NB4 (cell line): Measurements from ENCODE around the gene RFC5.

Experiments
- DNase-seq: peaks from one replicate; pipeline ENCODE4 v3.0.0; 2010; ENCODE audit warnings: low read depth
- H3K4me3 ChIP-seq: one replicate; pipeline ENCODE4 v1.5.1; 2011; ENCODE audit warnings: mild to moderate bottlenecking, low read depth, low read length, moderate library complexity
- CTCF ChIP-seq: IDR thresholded peaks from one replicate; pipeline ENCODE4 v1.5.1; 2012; ENCODE audit warnings: low read depth, low read length
- MAX ChIP-seq: IDR thresholded peaks from 2 replicates; pipeline ENCODE4 v1.6.1; 2011; ENCODE audit warnings: low read depth, low read length
- MYC ChIP-seq: IDR thresholded peaks from 2 replicates; pipeline ENCODE4 v1.6.1; 2011; ENCODE audit warnings: low read depth, low read length
- POLR2A ChIP-seq: IDR thresholded peaks from 2 replicates; pipeline ENCODE4 v1.6.1; 2011; ENCODE audit warnings: mild to moderate bottlenecking; ENCODE audit not compliant: insufficient read length; ENCODE audit errors: extremely low read depth

The RFC5 gene

GRCh38 chr12:118061873-118062843, 45.7 kb downstream of the RFC5 start:
- peak overlapping the region; percentile 71 for H3K4me3 ChIP-seq
- no peak for TF ChIP-seq POLR2A
- no peak for TF ChIP-seq MAX
- TF ChIP-seq MYC = no peak
- no peak for TF ChIP-seq CTCF
- DNase-seq = peak; percentile 22

GRCh38 chr12:118063576-118064391, 47.3 kb downstream of the RFC5 start:
- no peak overlapping the region for H3K4me3 ChIP-seq
- peak; percentile 32 for DNase-seq
- TF ChIP-seq CTCF (no peak), POLR2A (no peak), MAX (no peak), MYC (no peak)

- no peak overlapping the region for H3K4me3 ChIP-seq
- peak; percentile 18 for TF ChIP-seq CTCF
- no peak for TF ChIP-seq MYC
- DNase-seq = peak; percentile 44
Measured at GRCh38 chr12:118064608-118065007, 48.1 kb downstream of the RFC5 start.

GRCh38 chr12:118065380-118065779, 48.9 kb downstream of the RFC5 start:
- DNase-seq = no peak
- no peak overlapping the region for H3K4me3 ChIP-seq
- no peak for TF ChIP-seq POLR2A
- TF ChIP-seq MYC = no peak
- TF ChIP-seq CTCF = no peak

GRCh38 chr12:118068445-118068844, 51.9 kb downstream of the RFC5 start:
- no peak for DNase-seq
- TF ChIP-seq MAX = no peak
- H3K4me3 ChIP-seq = no peak overlapping the region

- TF ChIP-seq POLR2A (no peak), MYC (no peak), MAX (no peak), CTCF (no peak)
- H3K4me3 ChIP-seq = no peak overlapping the region
Measured at GRCh38 chr12:118070650-118071049, 54.1 kb downstream of the RFC5 start.

More at GRCh38 chr12:118070650-118071049, 54.1 kb downstream of the RFC5 start:
- no peak for DNase-seq
